ENCODE data around the gene RPL37.
"Not testable (repeated sequence)": the region's sequence is repeated elsewhere in the genome, so short reads cannot be mapped to it uniquely, and the experiment has no call there.

RPL37 gene

DNA sequence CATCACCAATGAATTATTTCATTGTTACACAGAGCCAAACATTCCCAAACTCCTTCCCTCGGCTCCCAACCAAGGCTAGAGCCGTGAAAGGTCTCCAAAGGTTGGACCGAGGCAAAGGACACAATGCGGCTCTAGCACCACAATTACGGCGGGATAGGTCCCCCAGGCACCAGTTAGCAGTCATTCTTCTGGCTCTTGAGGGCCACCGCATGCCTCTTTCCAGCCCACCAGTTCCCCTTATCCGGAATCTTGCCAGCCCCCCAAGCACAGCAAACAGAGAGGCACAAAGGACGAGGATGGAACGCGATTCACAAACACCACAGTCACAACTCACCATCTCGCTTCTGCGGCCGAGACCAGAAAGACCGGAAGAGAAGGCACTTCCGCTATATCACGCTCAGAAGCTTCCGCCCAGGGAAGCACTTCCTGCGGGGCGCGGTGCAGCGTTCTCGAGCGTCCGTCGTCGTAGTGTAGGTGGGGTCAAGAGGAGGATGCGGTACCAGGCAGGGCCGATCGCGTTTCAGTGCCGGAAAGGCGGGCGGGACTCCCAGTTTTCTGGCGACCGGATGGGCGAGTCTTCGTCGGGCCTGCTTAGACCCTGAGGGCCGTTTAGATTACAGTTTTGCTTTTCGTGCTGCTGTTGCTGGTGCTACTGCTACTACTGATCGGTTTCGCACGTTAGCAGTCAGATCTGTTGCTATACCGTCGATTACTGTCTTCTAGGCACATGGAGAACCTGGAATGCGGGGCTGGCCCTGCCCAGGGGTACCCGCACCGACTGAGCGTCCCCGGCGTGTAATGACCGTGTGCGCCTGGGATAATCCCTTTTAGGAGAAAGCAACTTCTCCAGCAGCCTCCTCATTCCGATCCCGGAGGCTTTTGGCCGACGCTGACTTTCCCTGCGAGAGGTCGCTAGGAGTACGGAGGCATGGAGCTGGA is at the start of gene RPL37:
Gene RPL37 (minus strand): TSS at position 374 of the 939 bp plus-strand sequence. CDS start 37 bp downstream, at position 337.
- DNase-seq = peak; percentile 96

DNA sequence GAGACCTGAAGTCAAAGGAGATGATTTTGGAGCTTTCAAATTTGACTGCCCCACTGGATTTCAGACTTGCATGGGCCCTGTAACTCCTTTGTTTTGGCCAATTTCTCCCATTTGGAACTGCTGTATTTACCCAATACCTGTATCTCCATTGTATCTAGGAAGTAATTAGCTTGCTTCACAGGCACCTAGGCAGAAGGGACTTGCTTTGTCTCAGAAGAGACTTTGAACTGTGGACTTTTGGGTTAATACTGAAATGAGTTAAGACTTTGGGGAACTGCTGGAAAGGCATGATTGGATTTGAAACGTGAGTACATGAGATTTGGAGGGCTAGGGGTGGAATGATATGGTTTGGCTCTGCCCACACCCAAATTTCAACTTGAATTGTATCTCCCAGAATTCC is 48.0 kb upstream of the RPL37 start:
- DNase-seq = not testable (repeated sequence)

DNA sequence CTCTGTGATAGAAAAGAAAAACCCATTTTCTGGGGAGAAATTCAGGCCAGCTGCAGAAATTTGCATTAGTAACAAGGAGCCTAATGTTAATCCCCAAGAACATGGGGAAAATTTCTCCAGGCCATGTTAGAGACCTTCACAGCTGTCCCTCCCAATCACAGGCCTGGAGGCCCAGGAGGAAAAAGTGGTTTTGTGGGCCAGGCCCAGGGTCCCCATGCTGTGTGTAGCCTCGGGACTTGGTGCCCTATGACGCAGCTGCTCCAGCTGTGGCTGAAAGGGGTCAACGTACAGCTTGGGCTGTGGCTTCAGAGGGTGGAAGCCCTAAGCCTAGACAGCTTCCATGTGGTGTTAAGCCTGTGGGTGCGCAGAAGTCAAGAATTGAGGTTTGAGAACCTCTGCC is 47.3 kb upstream of the RPL37 start:
- DNase-seq = no peak

DNA sequence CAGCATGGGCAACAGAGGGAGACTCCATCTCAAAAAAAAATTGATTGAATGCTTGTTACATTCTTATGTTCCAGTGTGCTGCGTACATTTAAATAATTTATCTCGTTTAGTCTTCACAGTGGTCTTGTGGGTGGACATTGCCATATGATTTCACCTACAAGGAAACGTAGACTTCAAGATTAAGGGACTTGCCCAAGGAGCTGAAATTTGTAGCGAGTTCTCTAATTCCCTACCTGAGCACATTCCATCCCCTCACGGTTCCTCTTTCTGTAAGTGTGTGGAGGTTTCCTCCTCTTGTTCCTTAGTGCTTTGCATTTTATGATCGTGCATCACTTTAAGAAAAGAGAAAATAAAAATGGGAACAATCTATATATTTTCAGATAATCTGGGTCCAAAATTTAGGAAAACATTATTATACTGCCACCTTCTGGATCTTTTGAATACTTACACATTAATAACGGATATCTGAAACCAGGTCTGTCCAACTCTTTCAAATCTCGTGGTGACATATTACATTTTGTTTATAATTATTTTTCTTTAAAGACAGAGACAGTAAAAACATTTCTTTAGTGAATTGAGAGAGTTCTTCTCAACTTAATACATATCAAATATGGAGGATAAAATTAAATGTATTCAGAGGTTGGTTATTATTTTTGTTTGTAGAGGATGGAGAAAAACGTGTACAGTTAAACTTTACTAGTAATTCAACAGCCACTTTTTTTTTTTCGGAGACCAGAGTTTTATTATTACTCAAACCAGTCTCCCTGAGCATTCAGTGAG is 44.3 kb upstream of the RPL37 start:
- DNase-seq = no peak

DNA sequence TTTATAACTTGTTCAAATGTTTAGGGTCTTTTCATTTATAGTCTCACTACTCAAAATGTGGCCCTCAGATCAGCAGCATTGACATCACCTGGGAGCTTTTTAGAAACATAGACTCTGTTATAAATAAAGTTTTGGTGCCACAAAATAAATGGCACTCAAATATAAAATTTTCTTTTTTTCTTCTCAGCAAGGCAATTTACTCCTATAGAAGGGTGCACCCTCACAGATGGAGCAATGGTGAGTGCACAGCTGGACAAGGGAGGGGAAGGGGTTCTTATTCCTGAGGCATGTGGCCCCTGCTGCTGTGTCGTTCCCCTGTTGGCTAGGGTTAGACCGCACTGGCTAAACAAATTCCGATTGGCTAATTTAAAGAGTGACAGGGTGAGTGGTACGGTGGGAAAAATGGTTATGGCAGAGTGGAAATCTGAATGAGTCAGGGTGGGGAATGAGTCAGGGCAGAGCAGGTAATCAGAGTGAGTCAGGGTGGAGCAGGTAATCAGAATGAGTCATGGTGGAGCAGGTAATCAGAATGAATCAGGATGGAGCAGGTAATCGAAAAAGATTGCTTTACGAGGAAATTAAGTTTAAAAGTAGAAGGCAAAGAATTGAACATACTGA is 42.5 kb upstream of the RPL37 start:
- DNase-seq = peak; percentile 29

DNA sequence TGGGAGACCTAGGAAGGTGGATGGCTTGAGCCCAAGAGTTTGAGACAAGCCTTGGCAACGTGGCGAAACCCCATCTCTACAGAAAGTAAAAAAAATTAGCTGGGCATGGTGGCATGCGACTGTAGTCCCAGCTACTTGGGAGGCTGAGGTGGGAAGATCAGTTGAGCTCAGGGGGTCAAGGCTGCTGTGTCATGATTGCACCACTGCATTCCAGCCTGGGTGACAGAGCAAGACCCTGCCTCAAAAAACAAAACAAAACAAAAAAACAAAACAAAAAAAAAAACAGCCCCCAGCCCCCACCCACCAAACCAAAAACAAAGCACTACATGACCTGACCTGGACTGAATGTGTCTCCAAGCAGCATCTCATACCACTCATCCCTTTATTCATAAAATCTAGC is 40.9 kb upstream of the RPL37 start:
- DNase-seq = no peak

DNA sequence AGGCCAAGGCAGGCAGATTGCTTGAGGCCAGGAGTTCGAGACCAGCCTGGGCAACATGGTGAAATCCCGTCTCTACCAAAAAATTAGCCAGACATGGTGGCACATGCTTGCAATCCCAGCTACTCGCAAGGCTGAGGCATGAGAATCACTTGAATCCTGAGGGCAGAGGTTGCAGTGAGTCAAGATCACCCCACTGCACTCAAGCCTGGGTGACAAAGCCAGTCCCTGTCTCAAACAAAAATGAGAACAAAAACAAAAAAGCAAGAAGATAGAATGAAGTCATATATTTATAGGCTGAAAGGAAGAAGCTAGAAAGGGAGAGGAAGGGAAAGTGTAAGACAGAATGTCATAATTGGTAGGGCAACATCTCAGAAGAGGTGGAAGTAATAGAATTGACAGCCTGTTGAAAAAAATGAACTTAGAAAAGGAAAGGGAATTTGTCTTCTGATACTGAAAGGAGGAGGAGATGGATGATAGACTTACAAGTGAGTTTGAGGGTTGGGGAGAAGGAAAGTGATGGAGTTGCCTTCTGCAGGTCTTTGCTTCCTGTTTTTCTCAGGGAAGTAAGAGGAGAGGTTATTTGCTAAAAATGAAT is 38.4 kb upstream of the RPL37 start:
- DNase-seq = no peak

DNA sequence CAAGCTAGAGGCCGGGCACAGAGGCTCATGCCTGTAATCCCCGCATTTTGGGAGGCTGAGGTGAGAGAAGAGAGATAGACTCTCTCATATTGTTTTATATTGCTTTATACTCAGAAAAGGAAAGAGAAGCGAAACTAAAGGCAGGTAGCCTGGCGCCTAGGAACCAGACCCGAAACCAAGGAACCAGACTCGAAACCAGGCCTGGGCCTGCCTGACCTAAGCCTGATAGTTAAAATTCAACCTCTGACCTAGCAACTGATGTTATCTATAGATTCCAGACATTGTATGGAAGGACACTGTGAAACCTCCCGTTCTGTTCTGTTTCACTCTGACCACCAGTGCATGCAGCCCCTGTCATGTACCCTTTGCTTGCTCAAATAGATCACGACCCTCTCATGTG is 37.2 kb upstream of the RPL37 start:
- DNase-seq = not testable (repeated sequence)

DNA sequence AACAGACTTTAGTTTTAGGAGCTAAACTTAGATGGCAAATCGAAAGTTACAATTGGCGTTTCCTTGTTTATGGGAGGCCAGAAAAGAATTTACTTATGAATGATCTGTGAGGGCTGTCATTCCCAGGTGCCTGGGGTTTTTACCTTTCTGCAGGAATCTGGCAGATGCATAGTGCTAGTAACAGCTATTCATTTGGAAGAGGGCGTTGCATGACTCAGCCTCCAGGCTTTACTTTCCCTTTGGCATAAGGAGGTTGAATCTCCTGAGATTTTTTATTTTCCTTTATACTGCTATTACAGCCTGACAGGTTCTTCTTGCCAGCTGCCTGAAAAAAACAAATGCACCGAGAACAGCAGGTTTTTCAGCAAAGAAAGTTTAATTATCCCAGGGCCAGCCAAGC is 36.2 kb upstream of the RPL37 start:
- DNase-seq = no peak

DNA sequence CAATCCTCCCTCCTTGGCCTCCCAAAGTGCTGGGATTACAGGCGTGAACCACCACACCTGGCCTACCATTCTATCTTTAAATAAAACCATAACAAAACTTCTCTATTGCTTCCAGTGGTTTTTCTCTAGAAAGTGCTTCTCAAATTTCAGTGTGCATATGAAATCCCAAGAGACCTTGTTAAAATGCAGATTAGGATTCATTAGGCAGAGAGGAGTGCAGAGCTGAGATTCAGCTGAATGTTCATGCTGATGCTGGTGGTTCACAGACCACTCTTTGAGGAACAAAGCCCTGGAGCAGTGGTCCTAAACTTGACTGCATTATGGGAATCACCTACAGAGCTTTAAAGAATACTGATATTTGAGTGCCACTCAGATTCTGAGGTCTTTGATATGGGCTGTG is 34.4 kb upstream of the RPL37 start:
- no peak for DNase-seq

DNA sequence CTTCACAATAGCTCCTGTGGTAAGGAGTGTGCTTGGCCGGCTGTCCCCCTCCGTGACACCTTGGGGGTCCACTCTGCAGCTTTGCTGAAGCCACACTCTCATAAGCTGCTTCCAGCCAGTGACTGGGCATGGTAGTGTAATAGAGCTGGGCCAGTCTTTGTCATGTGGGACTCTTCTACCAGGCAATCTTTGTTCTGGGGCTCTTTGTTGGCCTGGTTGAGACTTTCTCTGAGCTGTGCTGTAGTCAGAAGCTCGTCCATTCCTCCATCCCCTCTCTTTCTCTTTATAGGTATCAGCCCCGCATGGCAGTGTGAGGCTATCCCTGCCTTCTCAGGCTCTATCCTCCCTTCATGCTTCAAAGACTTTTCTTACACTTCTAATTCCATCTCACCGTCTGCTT is 31.8 kb upstream of the RPL37 start:
- no peak for DNase-seq

DNA sequence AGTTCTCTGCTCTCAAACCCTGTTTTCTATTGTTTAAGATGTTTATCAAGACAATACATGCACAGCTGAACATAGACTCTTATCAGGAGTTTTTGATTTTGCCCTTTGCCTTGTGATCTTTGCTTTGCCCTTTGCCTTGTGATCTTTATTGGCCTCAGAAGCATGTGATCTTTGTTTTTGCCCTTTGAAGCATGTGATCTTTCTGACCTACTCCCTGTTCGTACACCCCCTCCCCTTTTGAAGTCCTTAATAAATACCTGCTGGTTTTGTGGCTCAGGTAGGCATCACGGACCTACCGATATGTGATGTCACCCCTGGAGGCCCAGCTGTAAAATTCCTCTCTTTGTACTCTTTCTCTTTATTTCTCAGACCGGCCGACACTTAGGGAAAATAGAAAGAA is 30.0 kb upstream of the RPL37 start:
- DNase-seq = not testable (repeated sequence)

DNA sequence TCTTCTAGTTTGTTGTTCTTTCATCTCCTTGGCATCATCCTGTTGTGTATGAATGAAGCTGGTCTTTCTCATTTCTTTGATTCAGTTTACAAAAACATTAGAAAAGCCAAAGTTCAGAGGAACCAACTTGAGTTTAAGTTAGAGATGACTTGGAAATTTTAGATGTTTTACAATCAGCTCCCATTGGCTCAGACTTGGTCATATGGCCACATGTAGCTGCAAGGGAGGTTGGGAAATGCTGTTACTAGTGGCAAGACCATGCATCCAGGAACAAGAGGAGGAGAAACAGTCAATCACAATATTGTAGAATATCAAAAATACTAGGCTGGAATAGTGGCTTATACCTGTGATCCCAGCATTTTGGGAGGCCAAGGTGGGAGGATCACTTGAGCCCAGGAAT is 25.7 kb upstream of the RPL37 start:
- DNase-seq = no peak

DNA sequence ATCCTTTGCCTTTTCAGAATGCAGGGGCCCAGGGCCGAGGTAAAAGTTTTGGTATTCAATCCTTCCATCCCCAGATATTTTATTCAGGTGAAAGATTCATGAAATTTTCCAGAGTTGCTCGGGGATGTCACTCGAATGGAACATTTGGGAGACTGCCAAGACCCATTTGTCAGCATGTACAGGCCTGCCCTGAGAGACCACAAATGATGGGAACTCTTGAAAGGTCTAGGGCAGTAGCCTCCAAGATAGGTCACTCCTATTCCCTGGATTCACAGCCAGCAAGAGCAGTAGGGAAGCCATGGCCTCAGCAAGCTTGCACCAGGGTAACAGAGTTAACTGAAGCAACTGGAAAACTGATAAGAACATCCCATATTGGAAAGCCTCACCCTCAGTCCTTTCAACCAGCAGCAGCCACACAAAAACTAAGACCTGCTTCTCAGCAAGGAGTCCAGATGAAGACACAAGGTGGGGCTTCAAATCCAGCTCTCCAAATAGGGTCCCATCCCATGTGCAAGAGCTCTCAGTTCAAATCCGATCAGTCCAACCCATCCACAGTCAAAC is 18.7 kb upstream of the RPL37 start:
- DNase-seq = no peak

DNA sequence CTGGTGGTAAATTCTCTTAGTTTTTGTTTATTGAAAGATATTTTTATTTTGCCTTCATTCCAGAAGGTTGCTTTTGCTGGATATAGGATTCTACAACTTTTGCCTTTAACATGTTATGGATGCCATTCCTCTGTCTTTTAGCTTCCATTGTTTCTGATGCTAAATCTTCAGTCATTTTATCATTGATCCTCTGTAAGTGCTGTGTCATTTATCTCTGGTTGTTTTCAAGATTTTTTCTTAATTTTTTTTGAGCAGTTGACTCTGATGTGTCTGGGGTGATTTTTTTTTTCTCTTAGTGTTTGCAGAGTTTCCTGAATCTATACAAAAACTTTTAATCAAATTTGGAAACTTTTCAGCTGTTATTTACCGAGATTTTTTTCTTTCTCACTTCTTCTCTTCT is 12.5 kb upstream of the RPL37 start:
- no peak for DNase-seq

DNA sequence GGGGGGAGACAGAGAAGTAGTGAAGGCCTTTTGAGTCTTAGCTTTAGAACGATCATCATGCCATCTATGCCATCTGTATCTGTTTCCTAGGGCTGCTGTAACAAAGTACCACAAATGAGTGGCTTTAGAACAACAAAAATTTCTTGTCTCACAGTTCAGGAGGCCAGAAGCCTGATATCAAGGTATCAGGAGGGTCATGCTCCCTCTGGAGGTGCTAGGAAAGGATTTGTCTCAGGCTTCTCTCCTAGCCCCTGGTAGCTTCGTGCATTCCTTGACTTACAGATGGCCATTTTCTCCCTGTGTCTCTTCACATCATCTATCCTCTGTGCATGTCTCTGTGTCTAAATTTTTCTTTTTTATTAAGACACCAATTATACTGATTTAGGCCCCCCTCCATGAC is 11.3 kb upstream of the RPL37 start:
- DNase-seq = no peak

DNA sequence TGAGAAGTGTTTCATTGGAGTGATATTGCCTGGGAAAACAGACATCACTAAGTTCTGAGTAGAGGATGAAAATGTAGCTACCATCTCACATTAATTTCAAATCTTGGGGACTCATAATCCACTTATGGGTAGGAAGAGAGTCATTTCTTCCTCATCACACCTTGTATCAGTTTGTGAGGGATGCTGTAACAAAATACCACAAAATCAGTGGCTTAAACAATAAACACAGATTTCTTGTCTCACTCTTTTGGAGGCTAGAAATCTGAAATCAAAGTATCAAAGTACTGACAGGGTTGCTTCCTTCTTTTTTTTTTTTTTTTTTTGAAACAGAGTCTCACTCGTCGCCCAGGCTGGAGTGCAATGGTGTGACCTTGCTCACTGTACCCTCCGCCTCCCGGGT is 9.5 kb upstream of the RPL37 start:
- no peak for DNase-seq

DNA sequence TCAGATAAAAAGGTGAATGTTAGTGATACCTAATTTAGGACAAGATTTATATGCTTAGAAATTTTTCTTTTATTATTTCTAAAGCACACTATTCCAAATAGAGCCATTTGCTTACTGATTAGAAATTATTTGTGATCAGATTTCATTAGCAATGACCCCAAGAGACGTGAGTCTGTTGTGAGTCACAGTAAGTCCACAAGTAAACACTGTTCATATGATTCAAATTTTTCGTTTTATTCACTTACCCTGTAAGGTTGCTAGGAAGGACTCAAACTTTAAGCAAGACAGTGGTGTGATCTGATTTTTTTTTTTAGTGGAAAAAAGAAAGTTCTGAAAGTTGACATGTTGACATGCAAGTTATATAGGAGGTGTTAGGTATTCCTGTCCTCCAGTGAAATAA is 7.3 kb upstream of the RPL37 start:
- DNase-seq = no peak

DNA sequence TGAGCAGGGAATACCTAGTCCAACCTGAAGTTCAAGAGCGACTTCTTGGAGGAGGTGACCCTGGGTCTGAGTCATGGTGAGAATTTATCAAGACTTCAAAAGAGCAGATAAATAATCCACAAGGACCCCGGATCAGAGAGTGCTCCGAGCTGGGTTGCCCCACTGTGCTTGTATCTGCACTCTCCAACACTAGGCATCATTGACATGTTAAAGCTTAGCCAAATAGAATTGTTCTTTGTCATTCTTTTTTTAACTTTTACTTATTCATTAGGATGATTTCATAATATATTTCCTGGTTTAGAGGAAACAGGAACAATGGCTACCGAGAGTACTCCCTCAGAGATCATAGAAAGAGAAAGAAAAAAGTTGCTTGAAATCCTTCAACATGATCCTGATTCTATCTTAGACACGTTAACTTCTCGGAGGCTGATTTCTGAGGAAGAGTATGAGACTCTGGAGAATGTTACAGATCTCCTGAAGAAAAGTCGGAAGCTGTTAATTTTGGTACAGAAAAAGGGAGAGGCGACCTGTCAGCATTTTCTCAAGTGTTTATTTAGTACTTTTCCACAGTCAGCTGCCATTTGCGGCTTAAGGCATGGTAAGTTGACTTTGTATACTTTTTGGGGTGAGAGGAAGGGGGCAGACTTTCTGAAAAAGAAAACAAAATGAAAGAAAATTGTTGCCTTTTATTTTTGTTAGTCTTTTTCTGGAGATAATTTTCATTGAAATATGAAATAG is 6.2 kb upstream of the RPL37 start, which contains the start of gene CARD6:
Gene CARD6 (plus strand): TSS at position 300 of the 738 bp plus-strand sequence. CDS start 16 bp downstream, at position 316.
- DNase-seq = no peak

DNA sequence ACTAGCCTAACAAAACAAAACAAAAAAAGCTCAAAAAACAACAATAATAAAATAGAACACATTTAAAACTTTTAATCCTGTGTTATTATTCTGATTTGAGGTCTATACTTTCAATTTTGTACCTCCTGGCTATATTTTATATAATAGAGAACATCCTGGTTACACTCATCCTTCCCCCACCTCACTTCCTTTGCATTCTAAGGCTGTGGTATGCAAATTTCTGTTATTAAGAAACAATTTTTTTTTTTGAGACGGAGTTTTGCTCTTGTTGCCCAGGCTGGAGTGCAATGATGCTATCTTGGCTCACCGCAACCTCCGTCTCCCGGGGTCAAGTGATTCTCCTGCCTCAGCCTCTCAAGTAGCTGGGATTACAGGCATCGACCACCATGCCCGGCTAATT is 3.1 kb upstream of the RPL37 start:
- no peak for DNase-seq

DNA sequence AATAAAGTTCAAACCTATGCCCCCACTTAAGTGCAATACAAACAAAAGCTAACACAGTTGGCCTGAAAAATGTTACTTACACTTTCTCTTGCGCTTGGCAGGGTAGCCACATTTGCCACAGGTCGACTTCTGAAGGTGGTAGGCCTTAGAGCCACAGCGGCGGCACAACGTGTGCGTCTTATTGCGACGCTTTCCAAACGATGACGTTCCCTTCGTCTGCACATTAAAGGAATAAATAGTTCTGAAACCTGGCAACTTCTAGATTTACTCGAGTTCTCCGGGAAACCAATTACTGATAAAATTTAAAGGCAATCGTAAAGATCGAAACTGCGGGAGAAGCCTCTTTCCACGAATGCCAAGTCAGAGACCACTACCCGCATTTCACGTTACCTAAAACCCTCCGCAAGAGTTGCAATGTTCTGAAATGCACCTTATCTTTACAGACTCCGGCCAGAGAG is 602 bp downstream of the RPL37 start:
- DNase-seq = peak; percentile 20

DNA sequence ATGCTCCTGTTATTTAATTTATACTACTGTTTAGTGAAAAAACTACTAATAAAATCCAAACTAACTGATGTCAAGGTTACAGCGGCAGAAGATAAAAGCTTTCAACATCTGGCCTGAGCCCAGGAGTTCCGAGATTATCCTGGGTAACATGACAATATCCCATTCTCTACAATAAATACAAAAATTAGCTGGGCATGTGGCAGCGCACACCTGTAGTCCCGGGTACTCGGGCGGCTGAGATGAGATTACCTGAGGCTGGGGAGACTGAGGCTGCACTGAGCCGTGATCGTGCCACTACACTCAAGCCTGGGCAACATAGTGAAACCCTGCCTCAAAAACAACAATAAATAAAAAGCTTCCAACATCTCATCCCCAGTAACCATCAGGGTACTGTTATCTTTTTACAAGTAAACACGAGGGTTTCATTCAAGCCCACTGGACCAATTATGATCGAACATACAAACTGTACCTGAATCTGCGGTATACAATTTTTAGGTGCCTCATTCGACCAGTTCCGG is 1.3 kb downstream of the RPL37 start:
- no peak for DNase-seq
